Measurements from ENCODE around the gene IL20. TPM values are rescaled to one million over a fixed set of nuclear protein-coding genes. Genes with fewer than 3 reads are reported as not detected.

The IL20 gene
- total RNA-seq, 2 experiments from 2014 or later: not detected

DNA sequence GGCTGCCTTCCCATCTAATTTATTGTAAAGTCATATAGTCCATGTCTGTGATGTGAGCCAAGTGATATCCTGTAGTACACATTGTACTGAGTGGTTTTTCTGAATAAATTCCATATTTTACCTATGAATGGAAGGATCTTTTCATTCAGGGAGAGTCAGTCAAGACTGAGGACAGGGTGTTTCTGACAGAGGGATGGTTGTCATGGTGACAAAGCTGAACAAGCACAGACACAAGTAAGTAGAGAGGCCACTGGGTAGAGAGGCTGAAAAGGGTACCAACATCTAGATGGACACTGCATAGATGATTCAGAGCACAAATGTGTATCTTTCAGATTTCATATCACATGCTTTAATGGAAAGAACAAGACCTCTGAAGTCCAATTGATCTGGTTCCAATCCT is 22.6 kb upstream of the IL20 start:
- POLR2A ChIA-PET: no interaction called here
- Mint-ChIP-seq H3K9me3 (no peaks in the 10 kb centered on the region), H3K4me3 (no peak overlapping the region), H3K27ac (no peak overlapping the region), H3K36me3 (ENCODE audit: low read depth) (no peaks in the 10 kb centered on the region), H3K4me1 (ENCODE audit: low read depth) (no peaks in the 10 kb centered on the region), H3K27me3 (peaks cover 6% of the 10 kb centered on the region)
- intact Hi-C loops (cut with DNase I, micrococcal nuclease): no loop called here
- ATAC-seq (ENCODE audit: poor library complexity) (no peak), DNase-seq (no peak)
- Histone ChIP-seq H3K36me3 (ENCODE audit: insufficient read depth, low read length) (no peaks in the 10 kb centered on the region), H3K9me3 (ENCODE audit: control insufficient read depth in 1 of 2, insufficient read depth in 1 of 2, low read length in 2 of 2) (no peaks in the 10 kb centered on the region), H3K27ac (ENCODE audit: low read depth in 1 of 2, low read length in 2 of 2) (no peak overlapping the region), H3K4me1 (ENCODE audit: insufficient read depth, low read length) (no peaks in the 10 kb centered on the region), H3K4me3 (ENCODE audit: low read length) (no peak overlapping the region), H3K27me3 (ENCODE audit: control insufficient read depth in 1 of 2, insufficient read depth in 2 of 2, low read length in 2 of 2) (no peaks in the 10 kb centered on the region)
- CTCF ChIA-PET: no interaction called here
- TF ChIP-seq, protein P1, sequence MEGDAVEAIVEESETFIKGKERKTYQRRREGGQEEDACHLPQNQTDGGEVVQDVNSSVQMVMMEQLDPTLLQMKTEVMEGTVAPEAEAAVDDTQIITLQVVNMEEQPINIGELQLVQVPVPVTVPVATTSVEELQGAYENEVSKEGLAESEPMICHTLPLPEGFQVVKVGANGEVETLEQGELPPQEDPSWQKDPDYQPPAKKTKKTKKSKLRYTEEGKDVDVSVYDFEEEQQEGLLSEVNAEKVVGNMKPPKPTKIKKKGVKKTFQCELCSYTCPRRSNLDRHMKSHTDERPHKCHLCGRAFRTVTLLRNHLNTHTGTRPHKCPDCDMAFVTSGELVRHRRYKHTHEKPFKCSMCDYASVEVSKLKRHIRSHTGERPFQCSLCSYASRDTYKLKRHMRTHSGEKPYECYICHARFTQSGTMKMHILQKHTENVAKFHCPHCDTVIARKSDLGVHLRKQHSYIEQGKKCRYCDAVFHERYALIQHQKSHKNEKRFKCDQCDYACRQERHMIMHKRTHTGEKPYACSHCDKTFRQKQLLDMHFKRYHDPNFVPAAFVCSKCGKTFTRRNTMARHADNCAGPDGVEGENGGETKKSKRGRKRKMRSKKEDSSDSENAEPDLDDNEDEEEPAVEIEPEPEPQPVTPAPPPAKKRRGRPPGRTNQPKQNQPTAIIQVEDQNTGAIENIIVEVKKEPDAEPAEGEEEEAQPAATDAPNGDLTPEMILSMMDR (IDR thresholded peaks at IDR 0.05): no peak

DNA sequence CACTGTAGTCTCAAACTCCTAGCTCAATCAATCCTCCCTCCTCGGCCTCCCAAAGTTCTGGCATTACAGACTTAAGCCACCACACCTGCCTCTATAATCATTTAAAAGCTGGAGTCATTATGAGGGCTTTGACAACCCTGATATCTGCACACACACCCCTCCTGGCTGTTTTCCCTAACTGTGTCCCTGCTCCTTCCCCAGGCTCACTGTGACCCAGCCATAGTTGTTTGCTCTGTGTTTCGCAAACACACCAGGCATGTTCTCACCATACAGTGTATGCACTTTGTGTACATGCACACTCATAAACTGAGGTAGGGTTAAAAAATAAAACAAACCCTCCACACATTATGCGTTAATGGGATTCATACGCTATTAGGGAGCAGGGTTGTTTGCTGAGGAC is 21.8 kb upstream of the IL20 start:
- no peak for ATAC-seq (ENCODE audit: poor library complexity)
- intact Hi-C loops (cut with DNase I, micrococcal nuclease): no loop called here

DNA sequence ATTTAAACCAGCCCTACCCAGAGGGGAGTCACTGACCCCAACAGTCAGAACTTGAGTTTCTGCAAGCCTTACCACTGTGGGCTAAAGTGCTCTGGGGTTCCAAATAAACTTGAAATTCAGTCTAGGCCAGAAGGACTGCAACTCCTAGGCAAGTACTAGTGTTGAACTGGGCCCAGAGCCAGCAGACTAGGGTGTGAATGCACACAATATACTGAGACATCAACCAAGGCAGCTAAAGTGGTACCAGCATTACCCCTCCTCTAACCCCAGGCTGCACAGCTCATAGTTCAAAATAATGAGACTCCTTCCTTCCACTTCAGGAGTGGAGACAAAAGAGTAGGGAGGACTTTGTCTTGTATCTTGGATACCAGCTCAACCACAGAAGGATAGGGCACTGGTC is 18.9 kb upstream of the IL20 start:
- Histone ChIP-seq H3K27me3 (ENCODE audit: control insufficient read depth in 1 of 2, insufficient read depth in 2 of 2, low read length in 2 of 2) (no peaks in the 10 kb centered on the region), H3K4me1 (ENCODE audit: insufficient read depth, low read length) (no peaks in the 10 kb centered on the region), H3K36me3 (ENCODE audit: insufficient read depth, low read length) (no peaks in the 10 kb centered on the region), H3K27ac (ENCODE audit: low read depth in 1 of 2, low read length in 2 of 2) (no peak overlapping the region), H3K9me3 (ENCODE audit: control insufficient read depth in 1 of 2, insufficient read depth in 1 of 2, low read length in 2 of 2) (no peaks in the 10 kb centered on the region), H3K4me3 (ENCODE audit: low read length) (no peak overlapping the region)
- H3K27me3 Mint-ChIP-seq: peaks cover 8% of the 10 kb centered on the region
- DNase-seq (no peak), ATAC-seq (ENCODE audit: poor library complexity) (no peak)
- intact Hi-C loops (cut with DNase I, micrococcal nuclease): no loop called here
- TF ChIP-seq, protein P1 (IDR thresholded peaks at IDR 0.05): no peak
- POLR2A ChIA-PET: no interaction called here
- H3K27ac Mint-ChIP-seq: no peak overlapping the region
- H3K36me3 Mint-ChIP-seq (ENCODE audit: low read depth): no peaks in the 10 kb centered on the region
- no peaks in the 10 kb centered on the region for H3K9me3 Mint-ChIP-seq
- H3K4me3 Mint-ChIP-seq: no peak overlapping the region
- no peaks in the 10 kb centered on the region for H3K4me1 Mint-ChIP-seq (ENCODE audit: low read depth)
- CTCF ChIA-PET: no interaction called here

More for the DNA sequence above, 21.8 kb upstream of the IL20 start:
- TF ChIP-seq, protein P1 (IDR thresholded peaks at IDR 0.05): no peak
- no peak overlapping the region for H3K27ac ChIP-seq (ENCODE audit: low read depth in 1 of 2, low read length in 2 of 2)
- no peaks in the 10 kb centered on the region for H3K36me3 ChIP-seq (ENCODE audit: insufficient read depth, low read length)
- H3K27me3 ChIP-seq (ENCODE audit: control insufficient read depth in 1 of 2, insufficient read depth in 2 of 2, low read length in 2 of 2): no peaks in the 10 kb centered on the region
- H3K9me3 ChIP-seq (ENCODE audit: control insufficient read depth in 1 of 2, insufficient read depth in 1 of 2, low read length in 2 of 2): no peaks in the 10 kb centered on the region
- no peaks in the 10 kb centered on the region for H3K36me3 Mint-ChIP-seq (ENCODE audit: low read depth)
- no peak overlapping the region for H3K27ac Mint-ChIP-seq
- no peaks in the 10 kb centered on the region for H3K9me3 Mint-ChIP-seq
- no peak overlapping the region for H3K4me3 ChIP-seq (ENCODE audit: low read length)
- H3K4me1 Mint-ChIP-seq (ENCODE audit: low read depth): no peaks in the 10 kb centered on the region
- DNase-seq: no peak
- H3K4me3 Mint-ChIP-seq: no peak overlapping the region
- POLR2A ChIA-PET: no interaction called here
- CTCF ChIA-PET: no interaction called here
- H3K27me3 Mint-ChIP-seq: peaks cover 6% of the 10 kb centered on the region
- H3K4me1 ChIP-seq (ENCODE audit: insufficient read depth, low read length): no peaks in the 10 kb centered on the region
